Eye (tissue), 1 donor: ENCODE data around the gene TTC7B.
A peak's percentile ranks its signal among the peaks of the same experiment; 100 is the strongest.

ENCODE experiments used
- DNase-seq: peaks from one replicate; pipeline ENCODE4 v3.0.0-alpha.2; 2015

Gene TTC7B

GRCh38 chr14:90767899-90768298 is 48.3 kb downstream of the TTC7B start:
- no peak for DNase-seq

GRCh38 chr14:90760591-90761316 is 55.5 kb downstream of the TTC7B start:
- DNase-seq = peak; percentile 49

- no peak for DNase-seq
Measured at GRCh38 chr14:90760078-90760444, 56.2 kb downstream of the TTC7B start.

GRCh38 chr14:90759370-90760077 is 56.7 kb downstream of the TTC7B start:
- DNase-seq = no peak

GRCh38 chr14:90758959-90759358 is 57.3 kb downstream of the TTC7B start:
- peak; percentile 20 for DNase-seq

GRCh38 chr14:90758028-90758889 is 58.0 kb downstream of the TTC7B start:
- DNase-seq = peak; percentile 95

- DNase-seq = peak; percentile 16
Measured at GRCh38 chr14:90757452-90757851, 58.8 kb downstream of the TTC7B start.

GRCh38 chr14:90756755-90757345 is 59.4 kb downstream of the TTC7B start:
- DNase-seq = no peak

- no peak for DNase-seq
Measured at GRCh38 chr14:90755661-90756304, 60.4 kb downstream of the TTC7B start.

- DNase-seq = no peak
Measured at GRCh38 chr14:90753456-90754005, 62.7 kb downstream of the TTC7B start.

- no peak for DNase-seq
Measured at GRCh38 chr14:90750701-90751100, 65.5 kb downstream of the TTC7B start.

GRCh38 chr14:90750191-90750590 is 66.0 kb downstream of the TTC7B start:
- DNase-seq = no peak

GRCh38 chr14:90747909-90748308 is 68.3 kb downstream of the TTC7B start:
- no peak for DNase-seq

- no peak for DNase-seq
Measured at GRCh38 chr14:90743826-90744225, 72.4 kb downstream of the TTC7B start.

- DNase-seq = no peak
Measured at GRCh38 chr14:90743425-90743824, 72.8 kb downstream of the TTC7B start.

- peak; percentile 42 for DNase-seq
Measured at GRCh38 chr14:90742729-90743128, 73.5 kb downstream of the TTC7B start.

GRCh38 chr14:90742252-90742651 is 74.0 kb downstream of the TTC7B start:
- no peak for DNase-seq

- no peak for DNase-seq
Measured at GRCh38 chr14:90741682-90741946, 74.6 kb downstream of the TTC7B start.

- DNase-seq = no peak
Measured at GRCh38 chr14:90740946-90741681, 75.1 kb downstream of the TTC7B start.

GRCh38 chr14:90740081-90740480 is 76.1 kb downstream of the TTC7B start:
- no peak for DNase-seq

GRCh38 chr14:90739318-90740068 is 76.7 kb downstream of the TTC7B start:
- DNase-seq = no peak
